ENCODE results near the gene PTPRZ1. TPM values are rescaled to one million over a fixed set of nuclear protein-coding genes. Genes with fewer than 3 reads are reported as not detected.

The PTPRZ1 gene
- total RNA-seq, 1 experiment from 2014 or later, result 74.2 TPM

GRCh38 chr7:122095642-122096041, 222.7 kb downstream of the PTPRZ1 start:
- peaks cover 21 to 79% (median 69%) of the 10 kb centered on the region in 3 experiments for H3K36me3 Mint-ChIP-seq (ENCODE audit: insufficient read depth in 1 of 3, low read depth in 3 of 3)

More at GRCh38 chr7:122095642-122096041, 222.7 kb downstream of the PTPRZ1 start:
- Histone ChIP-seq H3K56ac (ENCODE audit: insufficient read length, low read depth, low read length) (no peak overlapping the region), H3K4ac (ENCODE audit: low read depth, low read length) (no peak overlapping the region), H2BK15ac (ENCODE audit: low read depth, low read length) (no peak overlapping the region), H2BK5ac (ENCODE audit: insufficient read length, low read length) (no peak overlapping the region), H3K79me1 (ENCODE audit: insufficient read depth, low read depth, low read length, poor library complexity, severe bottlenecking) (peaks cover 2% of the 10 kb centered on the region), H3K79me2 (ENCODE audit: insufficient read depth, low read length) (no peaks in the 10 kb centered on the region), H3K23me2 (ENCODE audit: insufficient read length, low read depth, low read length, poor library complexity, severe bottlenecking) (no peaks in the 10 kb centered on the region), H4K8ac (replicated peaks; ENCODE audit: insufficient read length, low read depth, low read length) (no peak overlapping the region), H3K9me3 (ENCODE audit: control insufficient read depth, low read depth, low read length) (no peaks in the 10 kb centered on the region), H3K18ac (ENCODE audit: insufficient read length, low read depth, low read length) (no peak overlapping the region), H4K20me1 (ENCODE audit: control insufficient read depth, insufficient read depth, insufficient read length) (no peaks in the 10 kb centered on the region), H3K14ac (ENCODE audit: insufficient read depth, low read length) (no peak overlapping the region), H3K27ac (ENCODE audit: insufficient read length, low read depth, low read length) (no peak overlapping the region), H3K4me1 (ENCODE audit: insufficient read depth, low read length) (no peaks in the 10 kb centered on the region), H2BK120ac (ENCODE audit: low read depth, low read length, poor library complexity, severe bottlenecking) (no peak overlapping the region), H3K23ac (ENCODE audit: insufficient read length, low read depth, low read length) (no peak overlapping the region), H3K27me3 (ENCODE audit: insufficient read depth, low read length) (no peaks in the 10 kb centered on the region), H2AFZ (ENCODE audit: low read length) (no peak overlapping the region), H4K5ac (ENCODE audit: insufficient read length, low read depth, low read length) (no peak overlapping the region), H3K4me2 (ENCODE audit: insufficient read depth, insufficient read length, low read length) (no peak overlapping the region), H3K9ac (ENCODE audit: extremely low read depth, insufficient read length, low read length) (no peak overlapping the region), H2BK20ac (ENCODE audit: low read depth, low read length, poor library complexity, severe bottlenecking) (no peak overlapping the region), H2AK5ac (ENCODE audit: insufficient read length, low read length) (no peak overlapping the region), H2BK12ac (ENCODE audit: insufficient read length, low read depth, low read length) (no peak overlapping the region), H4K91ac (ENCODE audit: insufficient read length, low read depth, low read length) (no peak overlapping the region), H3T11ph (ENCODE audit: low read length) (no peak overlapping the region)
- WGBS (ENCODE audit: extremely low coverage, insufficient read length, low lambda C conversion rate), result no CpG with 5 or more reads among the region's 4 CpGs
- DNase-seq, result no peak
- Mint-ChIP-seq H3K4me1 (peaks cover 7 to 11% of the 10 kb centered on the region in 2 experiments), H3K27me3 (ENCODE audit: low read depth) (no peaks in the 10 kb centered on the region), H3K4me3 (no peak overlapping the region), H3K27ac (no peak overlapping the region), H3K9me3 (no peaks in the 10 kb centered on the region)
- TF ChIP-seq, protein P1, sequence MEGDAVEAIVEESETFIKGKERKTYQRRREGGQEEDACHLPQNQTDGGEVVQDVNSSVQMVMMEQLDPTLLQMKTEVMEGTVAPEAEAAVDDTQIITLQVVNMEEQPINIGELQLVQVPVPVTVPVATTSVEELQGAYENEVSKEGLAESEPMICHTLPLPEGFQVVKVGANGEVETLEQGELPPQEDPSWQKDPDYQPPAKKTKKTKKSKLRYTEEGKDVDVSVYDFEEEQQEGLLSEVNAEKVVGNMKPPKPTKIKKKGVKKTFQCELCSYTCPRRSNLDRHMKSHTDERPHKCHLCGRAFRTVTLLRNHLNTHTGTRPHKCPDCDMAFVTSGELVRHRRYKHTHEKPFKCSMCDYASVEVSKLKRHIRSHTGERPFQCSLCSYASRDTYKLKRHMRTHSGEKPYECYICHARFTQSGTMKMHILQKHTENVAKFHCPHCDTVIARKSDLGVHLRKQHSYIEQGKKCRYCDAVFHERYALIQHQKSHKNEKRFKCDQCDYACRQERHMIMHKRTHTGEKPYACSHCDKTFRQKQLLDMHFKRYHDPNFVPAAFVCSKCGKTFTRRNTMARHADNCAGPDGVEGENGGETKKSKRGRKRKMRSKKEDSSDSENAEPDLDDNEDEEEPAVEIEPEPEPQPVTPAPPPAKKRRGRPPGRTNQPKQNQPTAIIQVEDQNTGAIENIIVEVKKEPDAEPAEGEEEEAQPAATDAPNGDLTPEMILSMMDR (conservative IDR thresholded peaks at IDR 0.05), result no peak
